GM19239 (cell line): ENCODE data around the gene FILIP1L.

Source experiments
- DNase-seq: peaks from one replicate; pipeline ENCODE4 v3.0.0; 2011; ENCODE audit warnings: low spot score; ENCODE audit not compliant: insufficient read length
- FAIRE-seq: peaks from 2 replicates; lab custom pipeline; 2011; peaks lifted over from hg19 to GRCh38; lab: Jason Lieb, UNC

FILIP1L gene

GRCh38 chr3:99907959-99908544 lies 206.2 kb downstream of the FILIP1L start:
- FAIRE-seq (peak; percentile 65), DNase-seq (no peak)

- no peak for DNase-seq
These were observed 210.4 kb downstream of the FILIP1L start for GRCh38 chr3:99903869-99904268.

GRCh38 chr3:99902091-99902490 lies 212.2 kb downstream of the FILIP1L start:
- FAIRE-seq (no peak), DNase-seq (no peak)

More at GRCh38 chr3:99903869-99904268, 210.4 kb downstream of the FILIP1L start:
- no peak for FAIRE-seq

- FAIRE-seq = peak; percentile 58
- no peak for DNase-seq
These were observed 212.9 kb downstream of the FILIP1L start for GRCh38 chr3:99901200-99901926.

GRCh38 chr3:99900248-99900647 lies 214.1 kb downstream of the FILIP1L start:
- no peak for FAIRE-seq

GRCh38 chr3:99899603-99900002 lies 214.7 kb downstream of the FILIP1L start:
- FAIRE-seq (no peak), DNase-seq (no peak)

More at GRCh38 chr3:99900248-99900647, 214.1 kb downstream of the FILIP1L start:
- DNase-seq = no peak

GRCh38 chr3:99896482-99896881 lies 217.8 kb downstream of the FILIP1L start:
- no peak for FAIRE-seq
- DNase-seq = no peak

GRCh38 chr3:99895703-99896441 lies 218.4 kb downstream of the FILIP1L start:
- peak; percentile 72 for FAIRE-seq

GRCh38 chr3:99895131-99895696 lies 219.1 kb downstream of the FILIP1L start:
- DNase-seq = no peak
- FAIRE-seq = no peak

More at GRCh38 chr3:99895703-99896441, 218.4 kb downstream of the FILIP1L start:
- DNase-seq = no peak

- no peak for FAIRE-seq
- no peak for DNase-seq
These were observed 222.0 kb downstream of the FILIP1L start for GRCh38 chr3:99892332-99892731.

- no peak for DNase-seq
- no peak for FAIRE-seq
These were observed 222.6 kb downstream of the FILIP1L start for GRCh38 chr3:99891610-99892285.

- no peak for FAIRE-seq
- DNase-seq = no peak
These were observed 228.4 kb downstream of the FILIP1L start for GRCh38 chr3:99885851-99886250.

GRCh38 chr3:99885085-99885484 lies 229.2 kb downstream of the FILIP1L start:
- DNase-seq = no peak
- FAIRE-seq = no peak

GRCh38 chr3:99884484-99884883 lies 229.8 kb downstream of the FILIP1L start:
- DNase-seq = no peak
- FAIRE-seq = no peak

GRCh38 chr3:99883693-99884092 lies 230.6 kb downstream of the FILIP1L start:
- no peak for FAIRE-seq
- DNase-seq = no peak

GRCh38 chr3:99883138-99883461 lies 231.2 kb downstream of the FILIP1L start:
- FAIRE-seq (no peak), DNase-seq (no peak)

- FAIRE-seq = no peak
- DNase-seq = no peak
These were observed 231.7 kb downstream of the FILIP1L start for GRCh38 chr3:99882436-99883137.

- FAIRE-seq = no peak
These were observed 233.2 kb downstream of the FILIP1L start for GRCh38 chr3:99881121-99881524.

GRCh38 chr3:99879275-99879674 lies 235.0 kb downstream of the FILIP1L start:
- FAIRE-seq = no peak
- DNase-seq = no peak

More at GRCh38 chr3:99881121-99881524, 233.2 kb downstream of the FILIP1L start:
- no peak for DNase-seq

- DNase-seq (no peak), FAIRE-seq (no peak)
These were observed 236.3 kb downstream of the FILIP1L start for GRCh38 chr3:99878005-99878404.
